GM18520 (cell line): ENCODE measurements around the gene KRT16.
"Not testable (repeated sequence)": the region's sequence is repeated elsewhere in the genome, so short reads cannot be mapped to it uniquely, and the experiment has no call there.

Source experiments
- ATAC-seq: cut with Tn5 transposase; IDR thresholded peaks from one replicate; pipeline ENCODE4 v1.9.1; 2021; ENCODE audit not compliant: unreplicated experiment

KRT16 gene

GRCh38 chr17:41628621-41629255, 16.2 kb upstream of the KRT16 start:
- not testable (repeated sequence) for ATAC-seq

- ATAC-seq, result not testable (repeated sequence)
Observed at GRCh38 chr17:41628073-41628370, 15.5 kb upstream of the KRT16 start.

DNA sequence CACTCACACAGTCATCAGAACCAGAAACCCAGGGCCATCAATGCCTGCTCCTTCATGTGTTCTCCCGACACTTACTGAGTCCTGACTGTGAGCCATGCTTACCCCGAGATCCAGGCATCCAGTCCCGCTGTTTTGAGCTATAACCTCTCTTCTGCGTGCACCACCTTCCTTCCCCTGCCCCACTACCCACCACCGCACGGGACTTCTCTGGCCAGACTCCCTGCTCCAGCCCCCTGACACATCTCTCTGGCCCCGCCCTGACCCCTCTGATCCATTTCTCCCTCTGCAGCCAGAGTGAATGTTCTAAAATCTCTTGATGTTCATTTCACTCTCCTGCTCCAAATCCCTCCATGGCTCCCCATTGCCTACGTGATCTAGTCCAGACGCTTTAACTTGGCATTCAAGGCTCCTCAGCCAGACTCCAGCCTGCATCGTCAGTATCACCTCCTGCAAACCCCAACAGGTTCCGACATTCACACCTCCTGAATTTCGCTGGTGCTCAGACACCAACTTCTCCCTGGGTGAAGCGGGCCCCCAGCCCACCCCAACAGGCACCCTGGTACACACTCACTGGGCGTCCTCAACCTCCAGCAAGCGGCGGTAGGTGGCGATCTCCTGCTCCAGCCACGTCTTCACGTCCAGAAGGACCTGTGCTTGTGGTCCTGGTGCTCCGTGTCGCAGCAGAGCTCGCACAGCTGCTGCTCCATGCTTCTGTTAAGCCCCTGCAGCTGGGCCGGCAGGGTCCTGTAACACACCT, 14.9 kb upstream of the KRT16 start:
- no peak for ATAC-seq

GRCh38 chr17:41626914-41627295, 14.3 kb upstream of the KRT16 start:
- ATAC-seq, result not testable (repeated sequence)

DNA sequence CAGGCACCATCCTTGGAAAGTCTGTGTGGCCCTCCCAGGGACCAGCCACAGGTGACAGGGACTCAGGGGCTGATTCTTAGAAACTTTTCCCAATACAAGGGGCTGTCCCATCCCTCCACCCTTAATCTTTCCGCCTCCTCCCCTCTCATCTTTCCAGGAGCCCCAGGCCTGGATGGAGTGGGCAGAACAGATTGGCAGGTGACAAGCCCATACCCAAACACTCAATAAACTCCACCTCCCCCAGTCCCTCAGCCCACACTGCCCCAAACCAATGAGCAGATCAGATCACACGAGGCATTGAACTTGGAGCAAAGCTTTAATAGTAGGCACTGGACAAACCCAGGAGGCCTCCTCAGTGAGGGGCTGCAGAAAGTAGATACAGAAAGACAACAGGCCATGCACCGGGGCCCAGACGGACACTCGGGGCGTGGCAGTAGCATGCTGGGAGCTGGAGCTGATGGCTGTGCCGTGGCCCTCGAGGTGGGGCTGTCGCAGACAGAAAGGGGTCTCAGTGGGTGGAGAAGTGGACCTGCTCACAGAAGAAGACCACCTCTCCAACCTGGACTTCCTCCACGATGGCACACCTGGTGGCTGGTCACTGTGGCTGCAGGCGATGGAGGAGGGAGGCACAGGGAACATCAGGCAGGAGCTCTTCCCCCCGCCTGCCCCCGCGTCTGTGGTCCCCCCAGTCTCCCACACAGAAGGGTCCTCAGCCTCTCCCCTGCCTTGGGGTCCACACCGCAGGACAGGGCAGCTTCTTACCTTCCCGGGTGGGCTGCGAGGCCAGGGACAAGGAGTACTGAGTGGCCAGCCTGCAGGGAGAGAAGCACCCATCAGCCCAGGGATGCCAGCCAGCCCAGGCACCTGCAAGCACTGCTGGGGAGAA, 13.7 kb upstream of the KRT16 start:
- ATAC-seq, result not testable (repeated sequence)

GRCh38 chr17:41625602-41626001, 13.0 kb upstream of the KRT16 start:
- ATAC-seq, result no peak

DNA sequence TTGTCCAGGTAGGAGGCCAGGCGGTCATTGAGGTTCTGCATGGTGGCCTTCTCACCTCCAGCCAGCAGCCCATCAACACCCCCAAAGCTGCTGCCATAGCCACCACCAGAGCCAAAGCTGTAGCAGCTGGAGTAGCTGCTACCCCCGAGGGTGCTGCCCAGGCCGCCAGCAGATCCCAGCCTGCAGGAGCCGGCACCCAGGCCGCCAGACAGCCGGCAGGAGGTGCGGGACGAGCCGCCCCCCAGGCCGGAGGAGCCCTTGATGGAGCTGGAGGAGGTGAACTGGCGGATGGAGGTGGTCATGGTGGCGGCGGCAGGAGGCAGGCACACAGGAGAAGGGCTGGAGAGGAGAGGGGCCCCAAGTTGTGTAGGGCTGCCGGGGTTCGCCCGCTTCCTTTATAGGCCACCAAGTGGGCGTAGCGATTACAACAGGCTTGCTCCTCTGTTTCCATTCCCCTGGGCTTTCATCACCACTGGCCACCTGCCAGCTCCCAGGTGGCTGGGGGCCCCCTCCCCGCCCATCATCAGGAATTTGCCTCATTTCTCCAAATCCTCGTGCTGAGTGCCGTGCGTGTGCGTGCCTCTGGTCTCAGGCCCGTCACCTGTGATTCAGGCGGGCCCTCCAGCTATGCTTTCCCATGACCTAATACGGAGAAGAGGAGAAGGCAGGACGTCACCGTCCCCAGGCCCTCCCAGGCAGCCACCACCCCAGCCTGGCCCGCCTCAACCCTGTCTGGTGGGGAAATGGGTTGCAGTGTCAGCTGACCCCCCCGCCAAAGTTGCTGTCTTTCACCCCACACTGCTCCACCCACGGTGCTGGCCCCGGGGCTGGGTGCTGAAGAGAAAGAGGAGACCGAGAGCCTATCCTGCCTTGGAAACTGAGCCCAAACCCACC, 11.9 kb upstream of the KRT16 start, which contains the start of gene KRT17:
KRT17 (minus strand) TSS at position 368 of the 894 bp plus-strand sequence; CDS start at position 302, 66 bp downstream.
- ATAC-seq, result no peak

GRCh38 chr17:41623184-41623861, 10.8 kb upstream of the KRT16 start:
- ATAC-seq, result not testable (repeated sequence)

GRCh38 chr17:41622340-41623183, 10.0 kb upstream of the KRT16 start:
- ATAC-seq, result not testable (repeated sequence)

DNA sequence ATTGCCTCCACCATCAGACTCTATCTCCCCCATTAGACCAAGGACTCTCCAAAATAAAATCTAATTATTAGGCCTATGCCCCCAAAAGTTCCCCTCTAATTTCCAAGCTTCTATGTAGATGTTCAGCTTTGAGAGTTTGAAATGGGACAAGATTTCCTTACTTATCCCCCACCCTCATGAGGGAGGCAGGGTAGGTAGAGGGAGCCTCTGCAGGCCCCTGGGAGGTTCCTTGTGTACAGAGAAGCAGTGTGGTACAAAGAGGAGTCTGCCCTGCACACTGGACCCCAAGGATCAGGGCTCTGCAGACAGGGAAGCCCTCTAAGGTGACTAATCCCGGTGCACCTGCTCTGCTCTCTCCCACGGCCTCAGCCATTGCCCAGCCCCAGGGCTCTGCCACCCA, 9.3 kb upstream of the KRT16 start:
- no peak for ATAC-seq

GRCh38 chr17:41621435-41621817, 8.9 kb upstream of the KRT16 start:
- not testable (repeated sequence) for ATAC-seq

GRCh38 chr17:41620583-41621434, 8.2 kb upstream of the KRT16 start:
- no peak for ATAC-seq

DNA sequence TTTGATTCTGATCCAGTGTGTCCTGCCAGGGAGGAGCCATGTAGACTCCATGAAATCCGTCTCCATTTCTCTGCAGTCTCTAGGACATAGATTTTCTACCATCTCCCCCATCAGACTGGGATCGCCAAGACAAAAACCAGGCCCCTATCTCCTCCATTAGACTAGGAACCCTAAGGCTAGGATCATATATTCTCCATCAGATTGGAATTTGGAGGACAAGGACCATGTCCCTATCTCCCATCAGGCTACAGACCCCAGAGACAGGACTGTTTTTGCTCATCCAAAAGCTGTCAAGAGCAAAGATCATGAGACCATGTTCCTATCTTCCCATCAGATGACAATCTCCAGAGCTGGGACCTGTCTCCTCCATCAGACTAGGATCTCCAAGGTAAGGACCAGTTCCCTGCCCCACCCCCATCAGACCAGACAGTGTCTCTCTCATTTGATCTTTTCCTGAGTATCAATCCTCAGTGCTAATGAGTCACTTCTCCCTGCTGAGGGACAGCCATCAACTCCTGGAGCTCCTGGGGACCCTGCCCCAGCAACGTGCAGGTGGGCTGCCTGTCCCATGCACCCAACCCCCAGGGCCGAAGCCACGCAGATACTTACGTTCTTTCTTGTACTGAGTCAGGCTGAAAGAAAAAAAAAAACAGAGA, 7.5 kb upstream of the KRT16 start:
- ATAC-seq, result not testable (repeated sequence)

- ATAC-seq, result no peak
Observed at GRCh38 chr17:41619036-41619926, 6.7 kb upstream of the KRT16 start.

GRCh38 chr17:41618341-41619035, 5.9 kb upstream of the KRT16 start:
- ATAC-seq, result no peak

DNA sequence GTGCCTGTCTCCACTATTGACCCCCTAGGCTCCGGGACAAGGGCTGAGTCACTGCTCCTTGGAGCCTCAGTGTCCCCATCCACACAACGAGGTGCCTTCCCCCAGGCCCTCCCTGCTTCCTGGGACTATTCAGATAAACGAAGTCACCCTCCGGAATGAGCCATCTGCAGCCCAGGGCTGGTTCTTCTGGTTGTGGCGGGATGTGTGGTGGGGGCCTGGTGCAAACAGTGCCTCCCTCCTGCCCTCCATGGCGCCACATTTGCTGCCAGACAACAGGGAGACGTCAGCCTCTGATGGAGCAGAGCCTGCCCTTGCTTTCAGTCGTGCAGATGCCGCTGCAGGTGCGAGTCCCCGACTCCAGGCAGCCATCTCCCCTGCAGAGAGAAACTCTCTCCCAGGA, 5.1 kb upstream of the KRT16 start:
- ATAC-seq, result no peak
